Measurements from ENCODE around the gene OSBPL10.

- no peak for TF ChIP-seq CHD4 (IDR thresholded peaks at IDR 0.05; ENCODE audit: borderline replicate concordance)
- TF ChIP-seq MYC (IDR thresholded peaks at IDR 0.05; ENCODE audit: borderline replicate concordance, low read length) = no peak
- no peak for TF ChIP-seq CTCF (IDR thresholded peaks at IDR 0.05)
- TF ChIP-seq KDM5A (IDR thresholded peaks at IDR 0.05) = no peak
- no peak for TF ChIP-seq CEBPB (IDR thresholded peaks at IDR 0.05)
- TF ChIP-seq POLR2A (IDR thresholded peaks at IDR 0.05; ENCODE audit: low read length) = no peak
These were observed 285.1 kb downstream of the OSBPL10 start for GRCh38 chr3:31696009-31696297.

Data from A549 (cell line).